ENCODE measurements around the gene PCDHB10. TPM values are rescaled to one million over a fixed set of nuclear protein-coding genes. Genes with fewer than 3 reads are reported as not detected.
"Not testable (repeated sequence)": the region's sequence is repeated elsewhere in the genome, so short reads cannot be mapped to it uniquely, and the experiment has no call there.

Gene PCDHB10
- total RNA-seq, 1 experiment from 2014 or later = 0.09 TPM

DNA sequence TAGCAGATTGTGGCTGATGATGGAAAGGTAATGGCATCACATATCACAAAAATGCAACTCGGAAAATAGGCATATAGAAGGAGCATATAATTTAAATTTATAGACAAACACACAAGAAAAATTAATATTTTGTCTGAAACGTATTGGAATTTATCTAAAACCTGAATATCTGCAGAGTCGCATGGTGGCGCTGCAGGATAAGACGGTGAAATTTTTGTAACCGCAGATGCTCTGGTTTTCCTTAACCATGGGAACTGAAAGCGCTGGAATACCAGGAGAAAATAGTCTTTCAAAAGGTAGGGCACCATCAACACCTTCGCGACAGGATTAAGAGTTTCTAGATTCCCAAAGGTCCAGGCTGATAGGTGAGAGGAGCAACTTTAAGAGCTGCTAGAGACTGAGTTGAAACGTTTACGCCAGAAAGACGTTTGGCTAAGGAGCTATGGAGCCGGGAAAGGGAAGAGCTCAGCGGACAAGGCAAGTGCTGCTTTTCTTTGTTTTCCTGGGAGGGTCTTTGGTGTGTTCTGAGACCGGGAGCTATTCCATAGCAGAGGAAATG, 42.0 kb downstream of the PCDHB10 start:
- no peaks in the 10 kb centered on the region for H3K4me1 Mint-ChIP-seq (ENCODE audit: low read depth, unreplicated experiment)
- CTCF ChIA-PET = no interaction called here
- no TSS peak for BruUV-seq (replicated peaks)

DNA sequence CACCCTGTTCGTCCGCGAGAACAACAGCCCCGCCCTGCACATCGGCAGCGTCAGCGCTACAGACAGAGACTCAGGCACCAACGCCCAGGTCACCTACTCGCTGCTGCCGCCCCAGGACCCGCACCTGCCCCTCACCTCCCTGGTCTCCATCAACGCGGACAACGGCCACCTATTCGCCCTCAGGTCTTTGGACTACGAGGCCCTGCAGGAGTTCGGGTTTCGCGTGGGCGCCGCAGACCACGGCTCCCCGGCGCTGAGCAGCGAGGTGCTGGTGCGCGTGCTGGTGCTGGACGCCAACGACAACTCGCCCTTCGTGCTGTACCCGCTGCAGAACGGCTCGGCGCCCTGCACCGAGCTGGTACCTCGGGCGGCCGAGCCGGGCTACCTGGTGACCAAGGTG, 43.8 kb downstream of the PCDHB10 start:
- DNase-seq; H3K9me3 ChIP-seq; CTCF ChIA-PET; H3K4me1 Mint-ChIP-seq (ENCODE audit: low read depth, unreplicated experiment); H3K36me3 ChIP-seq (ENCODE audit: control insufficient read depth, insufficient read depth, low read length); H3K27ac Mint-ChIP-seq (ENCODE audit: unreplicated experiment); H3K36me3 Mint-ChIP-seq (ENCODE audit: insufficient read depth, unreplicated experiment); H3K27me3 ChIP-seq (replicated peaks; ENCODE audit: control insufficient read depth, insufficient read depth, low read length); intact Hi-C loops (cut with micrococcal nuclease; ENCODE audit: unreplicated experiment); POLR2A ChIA-PET; H3K4me1 ChIP-seq; BruUV-seq (replicated peaks); H3K27me3 Mint-ChIP-seq (ENCODE audit: insufficient read depth, unreplicated experiment); H3K4me3 ChIP-seq (ENCODE audit: low read depth, low read length); H3K4me3 Mint-ChIP-seq (ENCODE audit: unreplicated experiment): not testable (repeated sequence)
- peaks cover 54% of the 10 kb centered on the region for H3K9me3 Mint-ChIP-seq (ENCODE audit: unreplicated experiment)

More for the DNA sequence above, 42.0 kb downstream of the PCDHB10 start:
- H3K27me3 Mint-ChIP-seq (ENCODE audit: insufficient read depth, unreplicated experiment) = no peaks in the 10 kb centered on the region
- no peak overlapping the region for H3K4me3 Mint-ChIP-seq (ENCODE audit: unreplicated experiment)
- POLR2A ChIA-PET = no interaction called here
- H3K27ac Mint-ChIP-seq (ENCODE audit: unreplicated experiment) = no peak overlapping the region
- H3K27me3 ChIP-seq (replicated peaks; ENCODE audit: control insufficient read depth, insufficient read depth, low read length) = no peaks in the 10 kb centered on the region
- H3K9me3 ChIP-seq = no peaks in the 10 kb centered on the region; the same call in 1 of the 2 replicates
- intact Hi-C loops (cut with micrococcal nuclease; ENCODE audit: unreplicated experiment) = no loop called here
- peaks cover 37% of the 10 kb centered on the region for H3K9me3 Mint-ChIP-seq (ENCODE audit: unreplicated experiment)
- no peak for DNase-seq
- no peaks in the 10 kb centered on the region for H3K36me3 ChIP-seq (ENCODE audit: control insufficient read depth, insufficient read depth, low read length)
- no peaks in the 10 kb centered on the region for H3K36me3 Mint-ChIP-seq (ENCODE audit: insufficient read depth, unreplicated experiment)
- no peak for TF ChIP-seq CTCF (IDR thresholded peaks at IDR 0.05; ENCODE audit: insufficient read depth in 1 of 2, low read depth in 1 of 2, low read length in 1 of 2, severe bottlenecking in 1 of 2, unreplicated experiment in 1 of 2)
- H3K4me1 ChIP-seq = no peaks in the 10 kb centered on the region
- no peak overlapping the region for H3K4me3 ChIP-seq (ENCODE audit: low read depth, low read length)

GRCh38 chr5:141236516-141237313, 44.6 kb downstream of the PCDHB10 start:
- CTCF ChIA-PET = no interaction called here

More at GRCh38 chr5:141236516-141237313, 44.6 kb downstream of the PCDHB10 start:
- intact Hi-C loops (cut with micrococcal nuclease; ENCODE audit: unreplicated experiment) = no loop called here
- Mint-ChIP-seq H3K9me3 (ENCODE audit: unreplicated experiment) (peaks cover 49% of the 10 kb centered on the region), H3K4me3 (ENCODE audit: unreplicated experiment) (no peak overlapping the region), H3K27ac (ENCODE audit: unreplicated experiment) (no peak overlapping the region), H3K36me3 (ENCODE audit: insufficient read depth, unreplicated experiment) (no peaks in the 10 kb centered on the region), H3K4me1 (ENCODE audit: low read depth, unreplicated experiment) (no peaks in the 10 kb centered on the region), H3K27me3 (ENCODE audit: insufficient read depth, unreplicated experiment) (no peaks in the 10 kb centered on the region)
- BruUV-seq (replicated peaks) = no TSS peak
- no peak for TF ChIP-seq CTCF (IDR thresholded peaks at IDR 0.05; ENCODE audit: insufficient read depth in 1 of 2, low read depth in 1 of 2, low read length in 1 of 2, severe bottlenecking in 1 of 2, unreplicated experiment in 1 of 2)
- Histone ChIP-seq H3K4me1 (no peaks in the 10 kb centered on the region), H3K9me3 (no peaks in the 10 kb centered on the region; the same call in 1 of the 2 replicates), H3K36me3 (ENCODE audit: control insufficient read depth, insufficient read depth, low read length) (no peaks in the 10 kb centered on the region), H3K27me3 (replicated peaks; ENCODE audit: control insufficient read depth, insufficient read depth, low read length) (no peaks in the 10 kb centered on the region), H3K4me3 (ENCODE audit: low read depth, low read length) (no peak overlapping the region)
- POLR2A ChIA-PET = no interaction called here
- no peak for DNase-seq
